Measurements from ENCODE around the gene PAIP2. TPM values are rescaled to one million over a fixed set of nuclear protein-coding genes. Genes with fewer than 3 reads are reported as not detected.

The PAIP2 gene
- total RNA-seq, 1 donor from 2014 or later: 79.7 TPM

- DNase-seq (no peak), ATAC-seq (ENCODE audit: low read depth) (no peak)
- CTCF ChIA-PET: no interaction called here
- Mint-ChIP-seq H3K27me3 (no peaks in the 10 kb centered on the region), H3K27ac (no peak overlapping the region), H3K4me1 (no peaks in the 10 kb centered on the region), H3K4me3 (no peak overlapping the region), H3K9me3 (no peaks in the 10 kb centered on the region), H3K36me3 (ENCODE audit: low read depth) (peaks cover 22% of the 10 kb centered on the region)
- POLR2A ChIA-PET: no interaction called here
- intact Hi-C loops (cut with micrococcal nuclease): no loop called here
- TF ChIP-seq CTCF (IDR thresholded peaks at IDR 0.05): no peak
Measured at GRCh38 chr5:139416651-139417050, 75.0 kb downstream of the PAIP2 start.

GRCh38 chr5:139417214-139417613 lies 75.6 kb downstream of the PAIP2 start:
- intact Hi-C loops (cut with micrococcal nuclease): no loop called here
- peaks cover 23% of the 10 kb centered on the region for H3K36me3 Mint-ChIP-seq (ENCODE audit: low read depth)
- CTCF ChIA-PET: no interaction called here
- H3K27me3 Mint-ChIP-seq: no peaks in the 10 kb centered on the region
- H3K27ac Mint-ChIP-seq: no peak overlapping the region
- H3K4me3 Mint-ChIP-seq: no peak overlapping the region
- H3K9me3 Mint-ChIP-seq: no peaks in the 10 kb centered on the region
- no peak for DNase-seq
- ATAC-seq (ENCODE audit: low read depth): no peak
- TF ChIP-seq CTCF (IDR thresholded peaks at IDR 0.05): no peak
- POLR2A ChIA-PET: no interaction called here
- peaks cover under 1% of the 10 kb centered on the region for H3K4me1 Mint-ChIP-seq

GRCh38 chr5:139418793-139419192 lies 77.1 kb downstream of the PAIP2 start:
- no peak for TF ChIP-seq CTCF (IDR thresholded peaks at IDR 0.05)
- no peaks in the 10 kb centered on the region for H3K27me3 Mint-ChIP-seq
- ChIA-PET POLR2A (no interaction called here), CTCF (interaction anchor here (0.9 to 8.6 kb wide), 2 partner anchors 97 to 215 kb away, joined by 3 to 131 read pairs; no protein-coding TSS in a partner anchor)
- H3K36me3 Mint-ChIP-seq (ENCODE audit: low read depth): peaks cover 24% of the 10 kb centered on the region
- H3K9me3 Mint-ChIP-seq: no peaks in the 10 kb centered on the region
- no peak overlapping the region for H3K27ac Mint-ChIP-seq
- no peak for ATAC-seq (ENCODE audit: low read depth)
- H3K4me1 Mint-ChIP-seq: peaks cover 5% of the 10 kb centered on the region
- no peak overlapping the region for H3K4me3 Mint-ChIP-seq
- intact Hi-C loops (cut with micrococcal nuclease): no loop called here
- DNase-seq: no peak

Other genes starting within 250 kb of the PAIP2 start
- gene SIL1, start 143.5 kb upstream of the PAIP2 start, total RNA-seq: 16.1 and 22.0 TPM in 2 replicates
- gene MATR3, start 48.1 kb upstream of the PAIP2 start, total RNA-seq: 242 and 294 TPM in 2 replicates
- 1.4 and 1.8 TPM in 2 replicates for gene SLC23A1, start 41.4 kb downstream of the PAIP2 start, total RNA-seq
- 47.1 and 50.5 TPM in 2 replicates for gene MZB1, start 48.1 kb downstream of the PAIP2 start, total RNA-seq
- 3.5 and 3.6 TPM in 2 replicates for gene PROB1, start 53.2 kb downstream of the PAIP2 start, total RNA-seq
- 6.4 and 9.3 TPM in 2 replicates for gene SPATA24, start 62.2 kb downstream of the PAIP2 start, total RNA-seq
- 9.1 and 9.6 TPM in 2 replicates for gene DNAJC18, start 97.7 kb downstream of the PAIP2 start, total RNA-seq
- not detected in 2 replicates for gene ECSCR, start 120.9 kb downstream of the PAIP2 start, total RNA-seq
- not detected in 2 replicates for gene SMIM33, start 129.2 kb downstream of the PAIP2 start, total RNA-seq
- 0.91 and 1.1 TPM in 2 replicates for gene STING1, start 140.9 kb downstream of the PAIP2 start, total RNA-seq
- gene UBE2D2, start 219.5 kb downstream of the PAIP2 start, total RNA-seq: 152 and 172 TPM in 2 replicates

All from activated B cell treated with CpG ODN at 0.5 μM for 24 hours (primary cell).